ENCODE measurements around the gene TNPO1. TPM values are rescaled to one million over a fixed set of nuclear protein-coding genes. Genes with fewer than 3 reads are reported as not detected.

Gene TNPO1
- total and polyA plus RNA-seq, 2 of the 13 experiments (the other 11 are each of a cell fraction or from before 2014, with no cell fraction given), result 26.7 to 123 TPM

DNA sequence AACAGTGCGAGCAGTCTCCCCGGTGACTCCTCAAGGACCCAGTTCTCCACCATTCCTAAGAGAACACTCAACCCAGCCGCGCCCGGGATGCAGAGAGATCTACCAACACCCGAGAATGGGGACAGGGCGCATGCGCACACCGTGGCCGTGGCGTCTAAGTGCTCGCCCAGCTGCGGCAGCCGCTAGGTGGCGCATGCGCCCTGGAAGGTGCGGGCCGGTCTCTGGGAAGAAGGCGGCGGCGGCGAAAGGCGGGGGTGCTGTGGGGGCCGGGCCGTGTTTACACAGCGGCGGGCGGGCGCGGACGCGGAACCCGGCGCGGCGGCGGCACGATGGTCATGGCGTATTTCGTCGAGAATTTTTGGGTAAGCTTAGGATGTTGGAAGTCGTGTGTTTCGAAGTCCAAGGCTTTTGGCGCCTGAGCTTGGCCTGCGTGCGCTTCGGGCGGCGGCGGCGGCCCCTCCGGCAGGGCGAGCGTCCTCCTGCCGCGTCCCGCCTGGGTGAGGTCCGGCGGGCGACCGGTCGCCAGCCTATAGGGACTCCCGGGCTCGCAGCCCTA, 139.4 kb downstream of the TNPO1 start, which contains the start of gene FCHO2 (continued):
- TF ChIP-seq ZNF407 (CRISPR knock-in tag; IDR thresholded peaks at IDR 0.05; ENCODE audit: not compliant biosample characterization), result no peak
- peak; percentile 45; the same call in 1 of the 2 replicates for TF ChIP-seq NRL (CRISPR knock-in tag; IDR thresholded peaks at IDR 0.05; ENCODE audit: borderline replicate concordance)
- TF ChIP-seq, protein P1, sequence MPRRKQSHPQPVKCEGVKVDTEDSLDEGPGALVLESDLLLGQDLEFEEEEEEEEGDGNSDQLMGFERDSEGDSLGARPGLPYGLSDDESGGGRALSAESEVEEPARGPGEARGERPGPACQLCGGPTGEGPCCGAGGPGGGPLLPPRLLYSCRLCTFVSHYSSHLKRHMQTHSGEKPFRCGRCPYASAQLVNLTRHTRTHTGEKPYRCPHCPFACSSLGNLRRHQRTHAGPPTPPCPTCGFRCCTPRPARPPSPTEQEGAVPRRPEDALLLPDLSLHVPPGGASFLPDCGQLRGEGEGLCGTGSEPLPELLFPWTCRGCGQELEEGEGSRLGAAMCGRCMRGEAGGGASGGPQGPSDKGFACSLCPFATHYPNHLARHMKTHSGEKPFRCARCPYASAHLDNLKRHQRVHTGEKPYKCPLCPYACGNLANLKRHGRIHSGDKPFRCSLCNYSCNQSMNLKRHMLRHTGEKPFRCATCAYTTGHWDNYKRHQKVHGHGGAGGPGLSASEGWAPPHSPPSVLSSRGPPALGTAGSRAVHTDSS (CRISPR knock-in tag; conservative IDR thresholded peaks at IDR 0.05), result no peak
- no peak for TF ChIP-seq ZNF761 (CRISPR knock-in tag; conservative IDR thresholded peaks at IDR 0.05)
- no peak for TF ChIP-seq MBNL3 (CRISPR knock-in tag; conservative IDR thresholded peaks at IDR 0.05)
- TF ChIP-seq, protein P2, sequence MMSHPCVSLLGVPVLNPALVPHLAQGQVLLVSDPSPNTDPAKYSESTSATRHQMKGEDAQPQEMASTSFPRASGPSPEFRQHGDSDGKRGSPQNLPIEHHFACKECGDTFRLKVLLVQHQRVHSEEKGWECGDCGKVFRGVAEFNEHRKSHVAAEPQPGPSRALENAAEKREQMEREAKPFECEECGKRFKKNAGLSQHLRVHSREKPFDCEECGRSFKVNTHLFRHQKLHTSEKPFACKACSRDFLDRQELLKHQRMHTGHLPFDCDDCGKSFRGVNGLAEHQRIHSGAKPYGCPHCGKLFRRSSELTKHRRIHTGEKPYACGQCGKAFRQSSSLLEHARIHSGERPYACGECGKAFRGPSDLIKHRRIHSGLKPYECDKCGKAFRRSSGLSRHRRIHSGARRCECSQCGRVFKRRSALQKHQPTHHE (CRISPR knock-in tag; IDR thresholded peaks at IDR 0.05; ENCODE audit: borderline replicate concordance), result no peak; the same call in 1 of the 2 replicates
- TF ChIP-seq, protein P3, sequence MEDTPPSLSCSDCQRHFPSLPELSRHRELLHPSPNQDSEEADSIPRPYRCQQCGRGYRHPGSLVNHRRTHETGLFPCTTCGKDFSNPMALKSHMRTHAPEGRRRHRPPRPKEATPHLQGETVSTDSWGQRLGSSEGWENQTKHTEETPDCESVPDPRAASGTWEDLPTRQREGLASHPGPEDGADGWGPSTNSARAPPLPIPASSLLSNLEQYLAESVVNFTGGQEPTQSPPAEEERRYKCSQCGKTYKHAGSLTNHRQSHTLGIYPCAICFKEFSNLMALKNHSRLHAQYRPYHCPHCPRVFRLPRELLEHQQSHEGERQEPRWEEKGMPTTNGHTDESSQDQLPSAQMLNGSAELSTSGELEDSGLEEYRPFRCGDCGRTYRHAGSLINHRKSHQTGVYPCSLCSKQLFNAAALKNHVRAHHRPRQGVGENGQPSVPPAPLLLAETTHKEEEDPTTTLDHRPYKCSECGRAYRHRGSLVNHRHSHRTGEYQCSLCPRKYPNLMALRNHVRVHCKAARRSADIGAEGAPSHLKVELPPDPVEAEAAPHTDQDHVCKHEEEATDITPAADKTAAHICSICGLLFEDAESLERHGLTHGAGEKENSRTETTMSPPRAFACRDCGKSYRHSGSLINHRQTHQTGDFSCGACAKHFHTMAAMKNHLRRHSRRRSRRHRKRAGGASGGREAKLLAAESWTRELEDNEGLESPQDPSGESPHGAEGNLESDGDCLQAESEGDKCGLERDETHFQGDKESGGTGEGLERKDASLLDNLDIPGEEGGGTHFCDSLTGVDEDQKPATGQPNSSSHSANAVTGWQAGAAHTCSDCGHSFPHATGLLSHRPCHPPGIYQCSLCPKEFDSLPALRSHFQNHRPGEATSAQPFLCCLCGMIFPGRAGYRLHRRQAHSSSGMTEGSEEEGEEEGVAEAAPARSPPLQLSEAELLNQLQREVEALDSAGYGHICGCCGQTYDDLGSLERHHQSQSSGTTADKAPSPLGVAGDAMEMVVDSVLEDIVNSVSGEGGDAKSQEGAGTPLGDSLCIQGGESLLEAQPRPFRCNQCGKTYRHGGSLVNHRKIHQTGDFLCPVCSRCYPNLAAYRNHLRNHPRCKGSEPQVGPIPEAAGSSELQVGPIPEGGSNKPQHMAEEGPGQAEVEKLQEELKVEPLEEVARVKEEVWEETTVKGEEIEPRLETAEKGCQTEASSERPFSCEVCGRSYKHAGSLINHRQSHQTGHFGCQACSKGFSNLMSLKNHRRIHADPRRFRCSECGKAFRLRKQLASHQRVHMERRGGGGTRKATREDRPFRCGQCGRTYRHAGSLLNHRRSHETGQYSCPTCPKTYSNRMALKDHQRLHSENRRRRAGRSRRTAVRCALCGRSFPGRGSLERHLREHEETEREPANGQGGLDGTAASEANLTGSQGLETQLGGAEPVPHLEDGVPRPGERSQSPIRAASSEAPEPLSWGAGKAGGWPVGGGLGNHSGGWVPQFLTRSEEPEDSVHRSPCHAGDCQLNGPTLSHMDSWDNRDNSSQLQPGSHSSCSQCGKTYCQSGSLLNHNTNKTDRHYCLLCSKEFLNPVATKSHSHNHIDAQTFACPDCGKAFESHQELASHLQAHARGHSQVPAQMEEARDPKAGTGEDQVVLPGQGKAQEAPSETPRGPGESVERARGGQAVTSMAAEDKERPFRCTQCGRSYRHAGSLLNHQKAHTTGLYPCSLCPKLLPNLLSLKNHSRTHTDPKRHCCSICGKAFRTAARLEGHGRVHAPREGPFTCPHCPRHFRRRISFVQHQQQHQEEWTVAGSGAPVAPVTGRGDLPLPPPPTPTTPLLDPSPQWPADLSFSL (CRISPR knock-in tag; IDR thresholded peaks at IDR 0.05), result no peak
- TF ChIP-seq ZNF790 (CRISPR knock-in tag; IDR thresholded peaks at IDR 0.05; ENCODE audit: borderline replicate concordance), result no peak
- TF ChIP-seq ZNF703 (CRISPR knock-in tag; IDR thresholded peaks at IDR 0.05; ENCODE audit: borderline replicate concordance), result no peak
